Mucosa of gallbladder (tissue), 1 donor: ENCODE measurements around the gene MED8. TPM values are rescaled to one million over a fixed set of nuclear protein-coding genes. Genes with fewer than 3 reads are reported as not detected.
"Not testable (repeated sequence)": the region's sequence is repeated elsewhere in the genome, so short reads cannot be mapped to it uniquely, and the experiment has no call there.

Source experiments
- DNase-seq: peaks from one replicate; pipeline ENCODE4 v3.0.0-alpha.2; 2020; ENCODE audit warnings: low spot score
- total RNA-seq: library from RNA; stranded (reverse); gene quantifications from one replicate; pipeline ENCODE4 v1.2.1, GENCODE V29; 2021
- donor health status: DM: no; HTN: no; CAD: no.

The MED8 gene
- total RNA-seq, 1 donor from 2014 or later = 37.7 TPM

DNA sequence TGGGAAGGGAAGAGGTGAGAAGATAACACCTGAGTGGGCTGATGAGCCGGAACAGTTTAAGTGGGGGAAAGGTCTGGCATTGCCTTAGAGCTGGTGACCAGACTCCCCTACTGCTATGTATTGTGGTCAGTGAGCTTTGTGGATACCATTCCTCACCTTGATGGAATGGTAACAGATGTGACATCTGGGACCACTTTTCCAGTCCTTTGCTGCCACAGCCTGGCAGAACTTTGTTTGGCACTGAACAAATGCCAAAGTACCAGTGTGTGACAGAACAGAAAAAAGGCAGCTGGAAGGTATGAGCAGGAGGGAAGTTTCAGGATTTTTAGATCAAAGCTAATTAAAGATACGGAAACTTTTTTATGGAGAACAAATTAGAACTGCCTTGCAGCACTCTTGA, 6.2 kb downstream of the MED8 start:
- no peak for DNase-seq

DNA sequence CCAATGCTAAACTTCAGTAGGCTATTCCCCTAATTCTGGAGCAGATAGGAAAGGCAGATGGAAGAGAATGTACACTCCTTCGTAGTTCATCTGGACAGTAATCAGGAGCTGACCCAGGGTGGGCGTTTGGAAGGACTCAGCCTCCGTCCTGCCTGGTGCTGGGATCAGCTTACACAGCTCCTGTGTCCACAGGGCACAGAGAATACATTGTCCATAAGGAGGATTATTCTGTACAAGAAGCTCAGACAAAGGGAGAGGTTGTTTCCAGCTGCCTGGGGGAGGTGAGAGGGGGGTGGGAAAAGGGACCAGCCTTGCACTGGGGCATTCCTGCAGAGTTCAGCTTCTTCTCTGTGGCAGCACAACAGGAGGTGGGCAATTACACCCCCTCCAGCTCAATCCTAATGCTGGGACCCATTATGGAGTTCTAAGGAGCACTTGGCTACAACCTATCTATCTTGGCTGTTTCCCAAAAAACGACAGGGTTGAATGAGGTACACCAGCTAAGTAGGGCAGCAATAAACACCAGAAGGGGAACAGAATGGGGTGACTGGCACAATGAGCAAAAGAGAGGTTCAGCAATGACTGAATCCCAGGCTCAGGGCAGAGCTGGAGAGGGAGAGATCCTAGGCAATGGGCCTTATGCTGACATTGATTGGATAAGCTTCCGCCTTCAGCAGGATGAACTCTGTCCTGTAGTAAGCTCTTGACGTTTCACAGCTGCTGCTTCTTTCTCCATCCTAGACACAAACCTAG, 7.4 kb downstream of the MED8 start:
- peak; percentile 19 for DNase-seq

- DNase-seq = no peak
Measured at GRCh38 chr1:43381612-43382011, 8.0 kb downstream of the MED8 start.

DNA sequence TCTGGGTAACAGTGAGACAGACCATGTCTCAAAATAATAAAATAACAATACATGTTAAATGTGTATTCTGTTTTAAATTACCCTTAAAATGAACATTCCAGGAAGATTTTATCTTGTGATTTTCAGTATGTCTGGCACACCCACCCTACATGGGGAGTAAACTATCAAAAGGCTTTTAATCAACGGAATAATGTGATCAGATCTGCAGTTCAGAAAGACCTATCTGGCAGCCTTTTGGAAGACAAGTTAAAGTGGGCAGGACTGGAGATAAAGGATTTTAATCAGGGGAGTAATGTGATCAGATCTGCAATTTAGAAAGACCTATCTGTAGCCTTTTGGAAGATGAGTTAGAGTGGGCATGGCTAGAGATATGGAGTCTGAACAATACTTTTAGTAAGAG, 10.1 kb downstream of the MED8 start:
- DNase-seq = no peak

- no peak for DNase-seq
Measured at GRCh38 chr1:43377831-43378230, 11.8 kb downstream of the MED8 start.

- DNase-seq = no peak
Measured at GRCh38 chr1:43376723-43377235, 12.8 kb downstream of the MED8 start.

- peak; percentile 75 for DNase-seq
Measured at GRCh38 chr1:43373066-43373940, 16.3 kb downstream of the MED8 start.

DNA sequence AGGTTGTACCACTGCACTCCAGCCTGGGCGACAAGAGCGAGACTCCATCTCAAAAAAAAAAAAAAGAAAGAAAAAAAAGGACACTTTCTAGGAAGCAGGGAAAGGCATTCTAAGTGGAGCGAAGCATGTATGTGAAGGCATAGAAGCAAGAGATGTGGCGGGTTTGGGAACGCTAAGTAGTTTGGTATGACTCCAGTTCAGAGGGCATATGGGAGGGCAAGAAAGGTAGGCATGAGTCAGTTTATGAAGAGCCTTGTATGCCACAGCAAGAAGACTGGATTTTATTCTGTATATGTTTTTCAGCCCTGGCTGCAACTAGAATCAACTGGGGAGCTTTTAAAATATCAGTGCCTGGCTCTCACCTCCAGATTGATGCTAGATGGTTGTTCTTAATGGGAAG, 17.4 kb downstream of the MED8 start:
- no peak for DNase-seq

- DNase-seq = no peak
Measured at GRCh38 chr1:43370564-43370963, 19.0 kb downstream of the MED8 start.

DNA sequence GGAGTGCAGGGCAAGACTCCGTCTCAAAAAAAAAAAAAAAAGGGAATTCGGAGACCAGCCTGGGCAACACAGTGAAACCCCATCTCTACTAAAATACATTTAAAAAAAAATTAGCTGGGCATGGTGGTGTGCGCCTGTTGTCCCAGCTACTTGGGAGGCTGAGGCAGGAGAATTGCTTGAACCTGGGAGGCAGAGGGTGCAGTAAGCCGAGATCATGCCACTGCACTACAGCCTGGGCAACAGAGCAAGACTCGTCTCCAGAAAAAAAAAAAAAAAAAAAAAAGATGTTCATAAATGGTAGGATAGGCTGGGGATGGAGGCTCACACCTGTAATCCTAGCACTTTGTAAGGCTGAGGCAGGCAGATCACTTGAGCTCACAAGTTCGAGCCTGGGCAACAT, 19.8 kb downstream of the MED8 start:
- DNase-seq = not testable (repeated sequence)

DNA sequence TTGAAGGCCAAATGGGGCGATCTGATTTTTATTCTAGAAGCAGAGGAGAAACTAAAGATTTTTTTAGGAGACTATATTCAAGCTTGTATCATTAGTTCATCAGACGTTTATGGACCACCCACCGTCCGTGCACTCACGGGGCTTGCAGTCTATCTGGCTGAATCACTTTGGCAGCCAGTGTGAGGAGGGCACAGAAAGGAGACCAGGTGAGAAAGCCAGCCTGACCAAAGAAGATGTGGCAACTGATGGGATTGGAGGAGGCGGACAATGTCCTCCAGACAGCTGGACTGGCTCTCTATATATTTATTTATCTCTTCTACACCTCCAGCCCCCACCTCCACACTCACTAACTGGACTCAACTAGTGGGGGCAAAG, 21.0 kb downstream of the MED8 start:
- no peak for DNase-seq

- DNase-seq = peak; percentile 93
Measured at GRCh38 chr1:43367904-43368645, 21.5 kb downstream of the MED8 start, which contains the start of gene ELOVL1. Gene ELOVL1 (minus strand): TSS chr1:43368011. CDS start chr1:43365609, 2,402 bp downstream.

- no peak for DNase-seq
Measured at GRCh38 chr1:43367026-43367903, 22.3 kb downstream of the MED8 start.

DNA sequence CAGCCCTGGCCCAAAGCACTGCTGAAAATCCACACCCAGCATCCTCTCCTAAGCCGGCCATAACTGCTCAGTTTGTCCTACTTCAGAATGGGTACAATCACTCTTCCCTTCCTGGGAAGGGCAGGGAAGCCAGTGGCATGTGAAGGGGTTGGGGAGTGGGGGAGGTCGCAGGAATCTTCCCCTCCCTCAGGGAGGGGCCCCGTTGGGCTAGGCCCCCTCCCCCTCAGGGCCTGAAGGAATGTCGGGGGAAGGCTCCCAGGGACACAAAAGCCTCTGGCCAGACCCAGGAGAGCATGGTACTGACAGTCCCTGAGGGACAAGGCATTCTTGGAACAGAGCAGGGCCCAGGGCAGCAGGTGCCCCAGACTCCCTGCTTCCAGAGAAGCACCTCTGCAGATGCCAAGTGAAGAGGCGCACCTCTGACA, 23.0 kb downstream of the MED8 start:
- no peak for DNase-seq

DNA sequence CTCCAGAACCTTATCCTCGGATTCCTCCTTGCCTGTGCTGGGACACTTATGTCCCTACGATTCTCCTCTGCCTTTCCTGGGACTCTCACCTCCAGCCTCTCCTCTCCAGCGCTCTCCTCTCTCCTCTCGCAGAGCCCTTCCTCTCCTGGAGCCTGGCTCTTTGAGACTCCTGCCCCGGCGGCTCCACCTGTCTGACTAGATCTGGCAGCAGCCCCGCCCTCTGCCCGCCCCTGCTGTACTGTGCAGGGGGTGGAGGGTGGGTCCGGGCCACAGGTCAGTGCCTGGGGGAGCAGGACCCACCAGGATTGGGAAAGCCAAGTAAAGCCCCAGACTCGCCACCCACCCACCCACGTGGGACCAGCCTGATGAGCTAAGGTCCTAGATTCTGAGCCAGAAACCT, 23.4 kb downstream of the MED8 start:
- DNase-seq = peak; percentile 46

DNA sequence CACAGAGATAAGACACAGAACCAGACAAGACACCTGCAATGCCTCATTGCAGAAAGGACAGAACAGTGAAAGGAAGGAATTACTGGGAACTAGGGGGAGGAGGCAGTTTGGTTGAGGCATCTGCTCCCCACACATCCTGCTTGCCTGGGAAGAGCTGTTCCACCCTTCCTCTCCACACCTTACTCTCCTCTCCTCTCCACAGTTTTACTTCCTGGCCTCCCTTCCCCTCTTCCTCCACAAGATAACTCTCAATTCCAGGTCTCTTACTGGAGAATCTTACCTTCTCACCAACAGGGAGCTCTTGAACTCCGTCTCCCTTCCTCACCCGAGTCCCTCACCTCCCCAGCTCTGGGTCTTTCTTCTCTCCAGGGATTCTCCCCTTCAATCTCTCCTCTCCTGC, 23.9 kb downstream of the MED8 start:
- no peak for DNase-seq

DNA sequence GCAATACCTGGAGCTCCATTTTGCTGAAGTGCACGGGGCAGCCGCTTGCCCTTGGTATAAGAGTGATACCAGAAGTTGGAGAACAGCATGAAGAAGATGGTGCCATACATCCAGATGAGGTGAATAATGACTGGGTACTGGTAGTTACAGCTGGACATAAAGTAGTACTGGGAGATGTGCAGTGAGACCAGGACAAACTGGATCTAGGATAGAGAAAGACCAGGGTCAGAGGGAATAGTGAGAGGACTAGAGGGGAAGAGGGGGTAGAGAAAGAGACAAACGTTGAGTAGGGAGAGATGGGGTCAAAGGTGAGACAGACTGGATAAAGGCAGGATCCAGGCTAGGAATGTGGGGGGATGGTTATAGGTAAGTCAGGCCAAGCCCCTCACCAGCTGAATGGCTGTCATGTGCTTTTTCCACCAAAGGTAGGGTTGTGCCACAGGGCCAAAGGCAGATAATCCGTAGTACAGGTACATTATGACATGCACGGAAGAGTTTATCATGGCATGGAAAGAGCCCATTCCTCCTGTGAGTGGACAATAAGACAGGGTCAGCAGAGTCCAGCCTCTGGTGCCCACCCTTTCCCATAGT, 25.6 kb downstream of the MED8 start:
- no peak for DNase-seq

GRCh38 chr1:43363283-43363934, 26.2 kb downstream of the MED8 start:
- no peak for DNase-seq

DNA sequence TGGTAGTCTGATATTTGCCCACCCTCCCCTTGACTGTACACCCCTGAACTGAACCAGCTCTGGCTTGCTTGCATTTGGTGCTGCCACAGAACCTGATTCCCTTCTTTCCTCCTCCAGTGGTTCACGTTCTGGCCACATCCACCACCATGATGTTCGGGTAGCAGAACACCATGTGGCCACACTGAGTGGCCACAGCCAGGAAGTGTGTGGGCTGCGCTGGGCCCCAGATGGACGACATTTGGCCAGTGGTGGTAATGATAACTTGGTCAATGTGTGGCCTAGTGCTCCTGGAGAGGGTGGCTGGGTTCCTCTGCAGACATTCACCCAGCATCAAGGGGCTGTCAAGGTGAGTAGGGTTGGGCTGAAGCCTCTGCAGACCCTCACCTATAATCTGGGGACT, 29.0 kb downstream of the MED8 start:
- DNase-seq = no peak

DNA sequence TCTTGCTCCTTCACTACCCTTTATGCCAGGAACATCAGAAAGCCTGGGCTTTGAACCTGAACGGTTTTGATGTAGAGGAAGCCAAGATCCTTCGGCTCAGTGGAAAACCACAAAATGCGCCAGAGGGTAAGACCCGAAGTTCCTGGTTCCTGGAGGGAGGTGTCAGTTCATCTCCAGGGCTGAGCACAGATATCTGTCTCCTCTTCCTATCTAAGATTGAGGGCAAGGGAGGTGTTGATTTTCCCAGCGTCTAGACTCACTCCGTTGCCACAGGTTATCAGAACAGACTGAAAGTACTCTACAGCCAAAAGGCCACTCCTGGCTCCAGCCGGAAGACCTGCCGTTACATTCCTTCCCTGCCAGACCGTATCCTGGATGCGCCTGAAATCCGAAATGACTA, 29.9 kb downstream of the MED8 start:
- DNase-seq = no peak
